HG02678 (cell line): ENCODE data around the gene PDZD8.

Experiments used
- ATAC-seq: cut with Tn5 transposase; IDR thresholded peaks from one replicate; pipeline ENCODE4 v1.9.1; 2021; ENCODE audit warnings: mild to moderate bottlenecking, moderate library complexity; ENCODE audit not compliant: unreplicated experiment

PDZD8 gene

GRCh38 chr10:117228210-117228609, 147.0 kb downstream of the PDZD8 start:
- no peak for ATAC-seq
